Measurements from ENCODE around the gene FRMD4A. TPM values are rescaled to one million over a fixed set of nuclear protein-coding genes. Genes with fewer than 3 reads are reported as not detected.

FRMD4A gene
- total and polyA plus RNA-seq, 2 experiments from 2014 or later, result 11.9 to 17.5 TPM

DNA sequence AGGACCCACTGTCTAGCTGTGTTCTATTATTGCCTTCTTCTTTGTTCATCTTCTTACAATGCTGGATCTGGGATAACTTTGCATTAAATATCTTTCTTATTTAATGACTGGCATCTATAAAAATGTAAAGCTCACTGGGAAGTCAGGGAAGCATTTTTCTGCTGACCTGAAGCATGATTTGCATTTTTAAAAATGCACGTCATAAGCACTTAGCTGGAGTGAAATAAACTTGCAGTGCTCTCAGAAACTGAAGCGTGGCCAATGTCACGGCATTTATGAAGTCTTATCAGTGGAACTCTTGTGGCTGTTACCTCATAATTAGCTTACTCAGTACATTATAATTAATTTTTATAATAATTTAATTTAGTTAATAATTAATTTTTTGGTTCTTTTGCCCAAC is 59.1 kb downstream of the FRMD4A start:
- no peak for DNase-seq
- 58 to 60% methylated on average over 3 of the region's 3 CpGs for WGBS, 2 experiments (ENCODE audit: low coverage in 1 of 2, low lambda C conversion rate in 2 of 2, missing lambda C conversion rate in 2 of 2)
- Histone ChIP-seq H3K9me2 (ENCODE audit: insufficient read depth) (no peaks in the 10 kb centered on the region), H3K9ac (no peak overlapping the region), H3K36me3 (ENCODE audit: low read depth) (no peaks in the 10 kb centered on the region), H3F3A (ENCODE audit: insufficient read depth) (no peaks in the 10 kb centered on the region), H3K4me1 (ENCODE audit: insufficient read depth) (no peaks in the 10 kb centered on the region), H3K27me3 (replicated peaks; ENCODE audit: insufficient read depth) (peaks cover 10% of the 10 kb centered on the region), H3K27ac (no peak overlapping the region), H3K79me2 (ENCODE audit: insufficient read depth) (no peaks in the 10 kb centered on the region), H3K4me3 (no peak overlapping the region), H3K9me3 (ENCODE audit: low read depth) (no peaks in the 10 kb centered on the region), H2AFZ (no peak overlapping the region), H4K20me1 (ENCODE audit: insufficient read depth) (no peaks in the 10 kb centered on the region), H3K4me2 (ENCODE audit: unreplicated experiment) (no peak overlapping the region)
- no peak for TF ChIP-seq EZH2phosphoT487 (IDR thresholded peaks at IDR 0.05; ENCODE audit: insufficient read depth, low read depth)
- no peak for TF ChIP-seq EZH2 (IDR thresholded peaks at IDR 0.05; ENCODE audit: insufficient read depth, poor library complexity, severe bottlenecking)
- in situ Hi-C loops (cut with MboI), result no loop called here

GRCh38 chr10:14270370-14270769 is 60.4 kb downstream of the FRMD4A start:
- H4K20me1 ChIP-seq (ENCODE audit: insufficient read depth), result no peaks in the 10 kb centered on the region
- TF ChIP-seq EZH2phosphoT487 (IDR thresholded peaks at IDR 0.05; ENCODE audit: insufficient read depth, low read depth) (no peak), EZH2 (IDR thresholded peaks at IDR 0.05; ENCODE audit: insufficient read depth, poor library complexity, severe bottlenecking) (no peak)
- H3K4me2 ChIP-seq (ENCODE audit: unreplicated experiment), result no peak overlapping the region
- no peaks in the 10 kb centered on the region for H3K79me2 ChIP-seq (ENCODE audit: insufficient read depth)
- H3K36me3 ChIP-seq (ENCODE audit: low read depth), result no peaks in the 10 kb centered on the region
- in situ Hi-C loops (cut with MboI), result no loop called here
- no peak overlapping the region for H3K9ac ChIP-seq
- H3K9me2 ChIP-seq (ENCODE audit: insufficient read depth), result no peaks in the 10 kb centered on the region
- H3K9me3 ChIP-seq (ENCODE audit: low read depth), result no peaks in the 10 kb centered on the region
- no peak overlapping the region for H3K27ac ChIP-seq
- H3K27me3 ChIP-seq (replicated peaks; ENCODE audit: insufficient read depth), result peaks cover 6% of the 10 kb centered on the region
- WGBS, 2 experiments (ENCODE audit: low coverage in 1 of 2, low lambda C conversion rate in 2 of 2, missing lambda C conversion rate in 2 of 2), result 23 to 26% methylated on average over 3 of the region's 3 CpGs
- no peaks in the 10 kb centered on the region for H3F3A ChIP-seq (ENCODE audit: insufficient read depth)
- no peak overlapping the region for H3K4me3 ChIP-seq
- DNase-seq, result no peak
- no peaks in the 10 kb centered on the region for H3K4me1 ChIP-seq (ENCODE audit: insufficient read depth)
- no peak overlapping the region for H2AFZ ChIP-seq

GRCh38 chr10:14265709-14266108 is 65.0 kb downstream of the FRMD4A start:
- H3K4me2 ChIP-seq (ENCODE audit: unreplicated experiment), result no peak overlapping the region
- in situ Hi-C loops (cut with MboI), result no loop called here
- H3K4me1 ChIP-seq (ENCODE audit: insufficient read depth), result no peaks in the 10 kb centered on the region
- WGBS, 2 experiments (ENCODE audit: low coverage in 1 of 2, low lambda C conversion rate in 2 of 2, missing lambda C conversion rate in 2 of 2), result 61 to 64% methylated on average over 4 of the region's 4 CpGs
- H3F3A ChIP-seq (ENCODE audit: insufficient read depth), result no peaks in the 10 kb centered on the region
- H3K4me3 ChIP-seq, result no peak overlapping the region
- no peak for TF ChIP-seq EZH2phosphoT487 (IDR thresholded peaks at IDR 0.05; ENCODE audit: insufficient read depth, low read depth)
- TF ChIP-seq EZH2 (IDR thresholded peaks at IDR 0.05; ENCODE audit: insufficient read depth, poor library complexity, severe bottlenecking), result no peak
- no peak overlapping the region for H3K27ac ChIP-seq
- no peaks in the 10 kb centered on the region for H3K36me3 ChIP-seq (ENCODE audit: low read depth)
- no peaks in the 10 kb centered on the region for H3K9me2 ChIP-seq (ENCODE audit: insufficient read depth)
- no peak for DNase-seq
- H3K79me2 ChIP-seq (ENCODE audit: insufficient read depth), result no peaks in the 10 kb centered on the region
- peaks cover 14% of the 10 kb centered on the region for H3K27me3 ChIP-seq (replicated peaks; ENCODE audit: insufficient read depth)
- H3K9me3 ChIP-seq (ENCODE audit: low read depth), result no peaks in the 10 kb centered on the region
- no peak overlapping the region for H3K9ac ChIP-seq
- H2AFZ ChIP-seq, result no peak overlapping the region
- no peaks in the 10 kb centered on the region for H4K20me1 ChIP-seq (ENCODE audit: insufficient read depth)

GRCh38 chr10:14262836-14263425 is 67.8 kb downstream of the FRMD4A start:
- Histone ChIP-seq H3K27ac (no peak overlapping the region), H4K20me1 (ENCODE audit: insufficient read depth) (no peaks in the 10 kb centered on the region), H3F3A (ENCODE audit: insufficient read depth) (no peaks in the 10 kb centered on the region), H2AFZ (no peak overlapping the region), H3K9ac (no peak overlapping the region), H3K4me3 (no peak overlapping the region), H3K9me2 (ENCODE audit: insufficient read depth) (no peaks in the 10 kb centered on the region), H3K79me2 (ENCODE audit: insufficient read depth) (no peaks in the 10 kb centered on the region), H3K36me3 (ENCODE audit: low read depth) (no peaks in the 10 kb centered on the region), H3K4me1 (ENCODE audit: insufficient read depth) (no peaks in the 10 kb centered on the region), H3K9me3 (ENCODE audit: low read depth) (no peaks in the 10 kb centered on the region), H3K27me3 (replicated peaks; ENCODE audit: insufficient read depth) (peaks cover 19% of the 10 kb centered on the region), H3K4me2 (ENCODE audit: unreplicated experiment) (no peak overlapping the region)
- WGBS, 2 experiments (ENCODE audit: low coverage in 1 of 2, low lambda C conversion rate in 2 of 2, missing lambda C conversion rate in 2 of 2), result 26 to 30% methylated on average over 15 of the region's 15 CpGs
- no peak for DNase-seq
- in situ Hi-C loops (cut with MboI), result no loop called here
- TF ChIP-seq EZH2 (IDR thresholded peaks at IDR 0.05; ENCODE audit: insufficient read depth, poor library complexity, severe bottlenecking), result no peak
- no peak for TF ChIP-seq EZH2phosphoT487 (IDR thresholded peaks at IDR 0.05; ENCODE audit: insufficient read depth, low read depth)

DNA sequence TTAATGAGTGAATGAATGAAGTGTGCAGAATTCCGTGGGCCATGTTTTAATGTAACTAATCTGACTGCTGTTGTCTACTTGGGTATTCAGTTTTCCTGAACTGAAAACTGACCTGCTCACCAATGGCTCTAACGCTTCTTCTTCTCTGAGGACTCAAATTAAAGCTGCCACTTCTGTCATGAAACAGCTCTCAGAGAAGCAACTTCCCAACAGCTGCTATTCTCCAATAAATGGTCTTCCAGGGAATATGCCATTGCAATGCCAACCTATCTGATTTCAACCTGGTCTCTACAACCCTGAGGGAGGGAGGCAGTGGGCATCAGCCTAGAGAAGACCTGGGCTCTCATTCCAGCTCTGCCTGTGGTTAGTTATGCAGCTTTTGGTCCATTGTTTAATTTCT is 69.4 kb downstream of the FRMD4A start:
- no peaks in the 10 kb centered on the region for H3K79me2 ChIP-seq (ENCODE audit: insufficient read depth)
- no peaks in the 10 kb centered on the region for H3K9me3 ChIP-seq (ENCODE audit: low read depth)
- 39 to 41% methylated on average over 2 of the region's 2 CpGs for WGBS, 2 experiments (ENCODE audit: low coverage in 1 of 2, low lambda C conversion rate in 2 of 2, missing lambda C conversion rate in 2 of 2)
- no peak overlapping the region for H3K4me2 ChIP-seq (ENCODE audit: unreplicated experiment)
- H3K36me3 ChIP-seq (ENCODE audit: low read depth), result no peaks in the 10 kb centered on the region
- H3K9ac ChIP-seq, result no peak overlapping the region
- no peak for DNase-seq
- no peaks in the 10 kb centered on the region for H3K4me1 ChIP-seq (ENCODE audit: insufficient read depth)
- no peaks in the 10 kb centered on the region for H3K9me2 ChIP-seq (ENCODE audit: insufficient read depth)
- H2AFZ ChIP-seq, result no peak overlapping the region
- TF ChIP-seq EZH2 (IDR thresholded peaks at IDR 0.05; ENCODE audit: insufficient read depth, poor library complexity, severe bottlenecking) (no peak), EZH2phosphoT487 (IDR thresholded peaks at IDR 0.05; ENCODE audit: insufficient read depth, low read depth) (no peak)
- no peaks in the 10 kb centered on the region for H4K20me1 ChIP-seq (ENCODE audit: insufficient read depth)
- in situ Hi-C loops (cut with MboI), result no loop called here
- no peak overlapping the region for H3K4me3 ChIP-seq
- H3K27me3 ChIP-seq (replicated peaks; ENCODE audit: insufficient read depth), result peaks cover 29% of the 10 kb centered on the region
- no peaks in the 10 kb centered on the region for H3F3A ChIP-seq (ENCODE audit: insufficient read depth)
- H3K27ac ChIP-seq, result no peak overlapping the region
